Forelimb muscle (tissue), 1 donor: Measurements from ENCODE around the gene CD79A. TPM values are rescaled to one million over a fixed set of nuclear protein-coding genes. Genes with fewer than 3 reads are reported as not detected.
A peak's percentile ranks its signal among the peaks of the same experiment; 100 is the strongest.

Source experiments
- DNase-seq: peaks from one replicate; pipeline ENCODE4 v3.0.0-alpha.2; 2013; ENCODE audit warnings: low read depth
- polyA plus RNA-seq: library from polyadenylated mRNA; unstranded; fragments of 120-200 nt; gene quantifications from one replicate; pipeline ENCODE4 v1.2.1, GENCODE V29; 2013; ENCODE audit not compliant: insufficient read length

CD79A gene
- polyA plus RNA-seq = 0.73 TPM

GRCh38 chr19:41876847-41877832 lies at the start of gene CD79A:
TSS of gene CD79A (plus strand) at chr19:41877279. CDS start at chr19:41877305, 26 bp downstream.
- DNase-seq = no peak

DNA sequence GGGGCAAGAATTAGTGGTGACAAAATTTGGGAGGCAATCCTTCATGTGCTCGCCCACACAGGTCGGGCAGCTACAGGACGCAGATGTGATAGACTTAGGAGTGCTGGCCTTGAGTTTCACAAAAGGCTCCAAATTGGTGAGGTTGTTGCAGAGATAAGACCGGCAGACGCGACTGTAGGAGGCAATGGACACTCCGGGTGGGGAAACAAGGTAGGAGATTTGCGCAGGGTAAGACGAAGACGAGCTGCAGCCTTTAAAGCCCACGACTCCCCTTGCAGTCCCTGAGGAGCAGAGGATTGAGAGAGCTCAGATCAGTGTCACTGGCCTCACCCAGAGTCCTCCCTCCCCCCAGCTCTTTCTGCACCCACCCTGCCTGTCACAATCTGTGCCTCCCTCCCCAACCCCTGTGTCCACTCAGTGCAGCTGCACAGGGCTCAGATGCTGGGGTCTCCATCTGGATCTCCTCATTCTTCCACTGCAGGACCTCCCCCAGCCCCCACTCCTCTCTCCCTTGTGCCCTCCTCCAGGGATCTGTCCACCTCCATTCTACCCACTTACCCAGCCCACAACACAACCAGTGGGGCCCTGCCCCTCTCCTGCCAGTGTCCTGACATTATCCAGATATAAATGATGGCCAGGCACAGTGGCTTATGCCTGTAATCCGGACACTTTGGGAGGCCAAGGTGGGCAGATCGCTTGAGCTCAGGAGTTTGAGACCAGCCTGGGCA lies 38.9 kb upstream of the CD79A start:
- no peak for DNase-seq

- DNase-seq = no peak
These were observed 37.9 kb upstream of the CD79A start for GRCh38 chr19:41839211-41839610.

DNA sequence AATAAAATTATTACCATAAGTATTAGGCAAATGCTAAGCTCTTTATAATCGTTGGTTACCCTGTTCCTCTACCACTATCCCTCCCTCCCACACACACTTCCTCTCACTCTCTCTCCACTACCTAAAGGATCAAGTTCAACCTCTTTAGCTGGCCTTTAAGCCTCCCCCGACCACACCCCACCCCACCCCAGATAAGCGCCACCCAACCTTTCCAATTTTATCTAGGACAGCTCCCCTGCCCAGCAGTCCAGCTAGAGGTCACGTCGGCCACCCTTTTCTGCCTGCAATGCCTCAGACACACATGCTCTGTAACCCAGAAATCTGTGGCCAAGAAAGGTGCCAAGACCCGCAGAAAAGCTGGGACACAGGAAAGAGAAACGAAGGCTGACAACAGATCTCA lies 33.7 kb upstream of the CD79A start:
- no peak for DNase-seq

- DNase-seq = no peak
These were observed 32.5 kb upstream of the CD79A start, which contains the start of gene LYPD4 for GRCh38 chr19:41844601-41845000. TSS of gene LYPD4 (minus strand) at chr19:41844683. CDS start at chr19:41839285, 5,398 bp downstream.

GRCh38 chr19:41845001-41845050 lies 32.3 kb upstream of the CD79A start, which contains the start of gene DMRTC2:
TSS of gene DMRTC2 (plus strand) at chr19:41845042. CDS start at chr19:41847429, 2,387 bp downstream.
- no peak for DNase-seq

DNA sequence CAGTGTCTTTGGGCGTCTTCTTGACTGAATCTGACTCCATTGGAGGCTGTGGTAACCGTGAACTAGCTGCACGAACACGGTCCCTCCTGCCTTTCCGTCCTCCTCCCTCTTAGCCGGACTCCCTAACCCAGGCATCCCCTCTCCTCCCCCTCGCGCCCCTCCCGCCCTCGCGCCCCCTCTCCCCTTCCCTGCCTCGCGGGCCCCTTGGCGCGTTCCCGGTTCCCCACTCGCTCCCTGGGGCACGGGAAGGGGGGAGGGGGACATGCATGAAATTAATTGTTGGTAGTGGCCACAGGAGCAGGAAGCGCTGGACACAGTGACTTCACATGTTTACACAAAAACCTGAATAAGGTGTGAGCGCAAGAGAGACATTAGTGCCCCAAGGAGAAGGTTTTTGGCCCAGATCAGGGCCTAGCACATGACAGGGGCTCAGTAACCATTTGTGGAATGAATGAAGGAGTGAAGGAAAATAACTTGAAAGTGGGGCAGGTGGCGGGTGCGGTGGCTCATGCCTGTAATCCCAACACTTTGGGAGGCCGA lies 32.0 kb upstream of the CD79A start:
- DNase-seq = no peak

DNA sequence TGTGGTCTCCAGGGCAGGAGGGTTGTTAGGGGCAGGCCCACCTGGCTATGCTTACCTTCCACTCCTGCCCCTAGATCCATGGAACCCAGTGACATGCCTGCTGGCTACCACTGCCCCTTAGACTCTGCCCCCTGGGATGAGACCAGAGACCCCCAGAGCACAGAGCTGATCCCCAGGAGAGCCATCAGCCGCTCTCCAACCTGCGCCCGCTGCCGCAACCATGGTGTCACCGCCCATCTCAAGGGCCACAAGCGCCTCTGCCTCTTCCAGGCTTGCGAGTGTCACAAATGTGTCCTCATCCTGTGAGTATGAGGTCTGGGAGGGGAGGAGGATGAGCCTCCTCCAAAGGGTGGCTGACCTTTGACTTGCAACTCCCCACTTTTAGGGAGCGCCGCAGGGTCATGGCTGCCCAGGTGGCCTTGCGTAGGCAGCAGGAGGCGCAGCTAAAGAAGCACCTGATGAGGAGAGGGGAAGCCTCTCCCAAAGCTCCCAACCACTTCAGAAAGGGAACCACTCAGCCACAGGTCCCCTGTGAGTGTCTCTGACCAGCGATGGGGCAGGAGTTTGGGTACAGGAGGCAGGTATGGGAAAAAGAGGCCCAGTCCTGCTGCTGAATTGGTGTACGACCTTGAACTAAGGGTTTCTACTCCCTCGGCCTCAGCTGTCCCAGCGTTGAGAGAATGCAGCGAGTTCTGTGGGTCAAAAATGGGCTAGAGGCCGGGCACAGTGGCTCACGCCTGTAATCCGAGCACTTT lies 29.6 kb upstream of the CD79A start:
- no peak for DNase-seq

GRCh38 chr19:41848666-41849065 lies 28.4 kb upstream of the CD79A start:
- DNase-seq = no peak

DNA sequence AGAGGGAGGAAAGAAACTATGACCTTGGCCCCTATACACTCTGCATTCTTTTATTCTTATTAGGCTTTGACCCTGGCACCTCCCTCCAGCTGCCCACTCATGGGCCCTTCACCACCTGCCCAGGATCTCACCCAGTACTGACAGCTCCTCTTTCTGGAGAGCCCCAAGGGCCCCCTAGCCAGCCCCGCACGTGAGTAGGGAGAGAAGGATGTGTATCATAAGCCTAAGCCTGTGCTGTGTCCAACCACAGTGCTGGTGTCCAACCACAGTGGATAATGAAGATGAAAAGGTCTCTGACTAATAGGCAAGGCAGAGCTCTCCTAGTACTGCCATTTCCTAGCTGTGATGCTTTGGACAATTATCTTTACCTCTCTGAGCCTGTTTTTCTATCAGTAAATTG lies 28.0 kb upstream of the CD79A start:
- DNase-seq = no peak

GRCh38 chr19:41850381-41850780 lies 26.7 kb upstream of the CD79A start:
- DNase-seq = no peak

GRCh38 chr19:41851456-41851855 lies 25.6 kb upstream of the CD79A start:
- DNase-seq = no peak

DNA sequence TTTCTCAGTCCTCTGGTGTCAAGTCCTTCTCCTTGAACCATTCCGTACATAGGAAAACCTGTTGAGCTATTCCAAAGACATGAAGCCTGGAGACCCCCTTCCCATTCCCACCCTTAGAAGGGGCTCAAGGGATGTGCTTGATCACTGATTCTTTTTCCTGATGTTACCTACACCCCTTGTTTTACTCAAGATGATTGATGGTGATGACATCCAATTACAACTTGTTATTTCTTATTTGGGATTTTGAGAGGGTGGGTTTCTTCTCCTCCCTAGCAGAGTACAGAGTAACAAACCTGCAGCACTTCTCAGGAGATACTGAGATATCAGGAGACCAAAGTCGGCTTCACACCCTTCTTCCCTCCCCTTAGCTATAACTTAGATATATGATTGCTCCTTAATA lies 23.7 kb upstream of the CD79A start:
- DNase-seq = no peak

DNA sequence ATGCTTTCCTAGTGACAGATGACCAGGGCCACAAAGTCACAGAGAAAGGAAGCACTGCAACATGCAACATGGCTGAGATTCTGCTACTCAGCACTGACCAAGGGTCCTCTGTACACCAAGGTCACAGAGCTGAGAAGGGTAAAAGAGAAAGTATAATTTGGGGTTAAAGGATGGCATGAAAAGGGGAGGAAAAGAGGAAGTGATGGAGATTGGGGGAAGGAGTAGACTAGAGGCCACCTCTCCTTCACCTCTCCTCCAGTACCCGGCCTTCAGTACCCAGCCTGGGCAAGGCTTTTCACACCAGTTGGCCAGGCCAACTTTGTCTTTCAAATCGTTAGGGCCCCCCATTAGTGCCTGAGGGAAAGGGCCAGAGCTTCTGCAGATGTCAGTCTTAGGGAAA lies 23.3 kb upstream of the CD79A start:
- no peak for DNase-seq

GRCh38 chr19:41859213-41859617 lies 17.9 kb upstream of the CD79A start:
- DNase-seq = no peak

- DNase-seq = peak; percentile 98
These were observed 17.3 kb upstream of the CD79A start, which contains the start of gene RPS19 for GRCh38 chr19:41859618-41860418. TSS of gene RPS19 (plus strand) at chr19:41860255. CDS start at chr19:41860775, 520 bp downstream.

DNA sequence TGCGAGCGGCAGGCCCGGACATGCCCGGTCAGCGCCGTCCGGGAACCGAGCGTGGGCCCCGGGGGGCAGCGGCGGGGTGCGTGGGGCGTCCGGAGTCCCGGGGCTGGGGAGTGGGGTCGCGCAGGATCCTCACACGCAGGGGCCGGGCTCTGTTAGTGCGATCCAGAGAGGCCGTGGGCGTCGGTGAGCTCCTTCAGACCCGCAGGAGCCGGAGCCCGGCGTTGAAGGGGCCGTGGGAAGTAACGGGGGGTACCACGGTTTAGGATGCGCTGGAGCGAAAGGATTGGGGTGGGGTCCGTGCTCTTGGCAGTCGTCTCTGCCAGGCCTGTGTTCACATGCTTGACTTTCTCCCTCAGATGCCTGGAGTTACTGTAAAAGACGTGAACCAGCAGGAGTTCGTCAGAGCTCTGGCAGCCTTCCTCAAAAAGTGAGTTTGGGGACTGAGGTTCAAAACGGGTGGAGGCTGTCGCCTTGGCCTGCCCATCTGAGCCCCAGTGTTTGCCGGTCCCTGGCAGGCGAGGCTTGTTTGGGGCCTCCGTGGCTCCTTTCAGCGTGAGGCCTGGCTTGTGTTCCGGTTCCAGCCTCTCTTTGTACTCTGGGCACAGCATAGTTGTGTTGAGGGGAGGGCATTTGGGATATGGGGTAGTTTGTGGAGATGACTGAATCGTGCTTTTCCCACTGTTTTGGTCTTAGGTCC lies 16.5 kb upstream of the CD79A start:
- DNase-seq = no peak

- DNase-seq = no peak
These were observed 15.8 kb upstream of the CD79A start for GRCh38 chr19:41861116-41861768.

DNA sequence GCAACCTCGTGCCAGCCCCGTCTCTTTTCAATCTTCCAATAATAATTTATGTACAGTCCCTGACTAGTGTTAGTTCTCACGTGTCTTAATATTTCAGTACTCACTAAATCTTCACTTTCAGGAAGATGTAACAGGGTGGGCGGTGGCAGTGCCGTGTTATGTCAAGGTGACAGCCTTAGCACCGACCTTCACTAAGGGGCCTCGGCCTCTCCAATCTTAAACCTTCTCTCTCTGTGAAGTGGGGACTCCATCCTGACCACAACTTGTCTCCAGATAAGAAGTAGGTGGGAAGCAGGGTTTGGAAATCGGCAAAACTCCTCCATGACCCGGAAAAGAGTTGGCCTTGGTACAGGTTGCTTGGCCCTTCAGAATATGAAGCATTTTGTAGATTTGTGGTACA lies 15.2 kb upstream of the CD79A start:
- DNase-seq = no peak

DNA sequence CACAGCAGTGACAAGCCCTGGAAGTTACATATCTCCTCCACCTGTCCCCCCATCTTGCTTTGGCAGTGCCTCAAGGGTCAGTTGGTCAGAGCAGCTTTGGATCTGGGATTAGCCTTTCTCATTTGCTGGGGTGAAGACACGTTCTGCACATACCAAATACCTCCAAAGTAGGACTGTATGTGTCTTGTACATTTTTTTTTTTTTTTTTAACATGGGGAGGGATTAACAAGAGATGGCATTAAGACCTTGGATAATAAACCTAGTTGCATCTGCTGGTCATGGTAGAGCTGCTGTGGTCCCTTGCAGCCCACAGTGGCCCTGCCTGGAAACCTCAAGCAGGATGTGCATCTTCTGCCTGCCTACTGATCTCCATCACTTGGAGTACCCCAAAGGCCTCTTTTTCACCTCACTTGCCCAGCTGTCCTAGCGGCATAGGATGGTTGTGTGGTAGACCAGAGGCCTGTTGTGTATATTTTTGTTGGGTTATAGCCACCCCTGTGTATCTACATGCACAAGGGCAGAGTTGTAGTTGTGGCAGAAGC lies 14.6 kb upstream of the CD79A start:
- no peak for DNase-seq
